A172 (cell line): ENCODE measurements around the gene TEAD1. TPM values are rescaled to one million over a fixed set of nuclear protein-coding genes. Genes with fewer than 3 reads are reported as not detected.
A peak's percentile ranks its signal among the peaks of the same experiment; 100 is the strongest.

Experiments
- DNase-seq: peaks from one replicate; pipeline ENCODE4 v3.0.0-alpha.2; 2015; ENCODE audit warnings: low spot score
- total RNA-seq: library from RNA; depleted of rRNA; stranded (reverse); fragments of >200 nt; shearing (Covaris generic); gene quantifications from 2 replicates; pipeline ENCODE4 v1.2.3, GENCODE V29; 2014

Gene TEAD1
- total RNA-seq, 1 experiment from 2014 or later = 92.5 TPM

- DNase-seq = no peak
Measured at GRCh38 chr11:12936200-12936599, 262.0 kb downstream of the TEAD1 start.

GRCh38 chr11:12938590-12939247, 264.5 kb downstream of the TEAD1 start:
- no peak for DNase-seq

- no peak for DNase-seq
Measured at GRCh38 chr11:12941671-12942070, 267.4 kb downstream of the TEAD1 start.

- no peak for DNase-seq
Measured at GRCh38 chr11:12942157-12942556, 267.9 kb downstream of the TEAD1 start.

- DNase-seq = no peak
Measured at GRCh38 chr11:12943311-12943710, 269.1 kb downstream of the TEAD1 start.

GRCh38 chr11:12944889-12945288, 270.7 kb downstream of the TEAD1 start:
- DNase-seq = no peak

- no peak for DNase-seq
Measured at GRCh38 chr11:12949453-12949852, 275.2 kb downstream of the TEAD1 start.

GRCh38 chr11:12950670-12951069, 276.4 kb downstream of the TEAD1 start:
- DNase-seq = no peak

- DNase-seq = no peak
Measured at GRCh38 chr11:12951376-12951775, 277.2 kb downstream of the TEAD1 start.

GRCh38 chr11:12952094-12952493, 277.9 kb downstream of the TEAD1 start:
- DNase-seq = no peak

GRCh38 chr11:12958986-12959385, 284.8 kb downstream of the TEAD1 start:
- no peak for DNase-seq

GRCh38 chr11:12961615-12962014, 287.4 kb downstream of the TEAD1 start:
- no peak for DNase-seq

GRCh38 chr11:12962306-12962705, 288.1 kb downstream of the TEAD1 start:
- no peak for DNase-seq

- no peak for DNase-seq
Measured at GRCh38 chr11:12963051-12963450, 288.8 kb downstream of the TEAD1 start.

GRCh38 chr11:12963792-12964536, 289.7 kb downstream of the TEAD1 start:
- DNase-seq = peak; percentile 56

- no peak for DNase-seq
Measured at GRCh38 chr11:12964650-12965049, 290.4 kb downstream of the TEAD1 start.

- no peak for DNase-seq
Measured at GRCh38 chr11:12966002-12966401, 291.8 kb downstream of the TEAD1 start.

- DNase-seq = peak; percentile 21
Measured at GRCh38 chr11:12968101-12968500, 293.9 kb downstream of the TEAD1 start.

GRCh38 chr11:12968826-12969225, 294.6 kb downstream of the TEAD1 start:
- DNase-seq = no peak

- DNase-seq = no peak
Measured at GRCh38 chr11:12971955-12972354, 297.7 kb downstream of the TEAD1 start.

GRCh38 chr11:12973528-12974181, 299.4 kb downstream of the TEAD1 start:
- DNase-seq = no peak

GRCh38 chr11:12975195-12975594, 301.0 kb downstream of the TEAD1 start:
- DNase-seq = no peak
